Measurements from ENCODE around the gene KRTAP1-1.
"Not testable (repeated sequence)": the region's sequence is repeated elsewhere in the genome, so short reads cannot be mapped to it uniquely, and the experiment has no call there.

KRTAP1-1 gene

DNA sequence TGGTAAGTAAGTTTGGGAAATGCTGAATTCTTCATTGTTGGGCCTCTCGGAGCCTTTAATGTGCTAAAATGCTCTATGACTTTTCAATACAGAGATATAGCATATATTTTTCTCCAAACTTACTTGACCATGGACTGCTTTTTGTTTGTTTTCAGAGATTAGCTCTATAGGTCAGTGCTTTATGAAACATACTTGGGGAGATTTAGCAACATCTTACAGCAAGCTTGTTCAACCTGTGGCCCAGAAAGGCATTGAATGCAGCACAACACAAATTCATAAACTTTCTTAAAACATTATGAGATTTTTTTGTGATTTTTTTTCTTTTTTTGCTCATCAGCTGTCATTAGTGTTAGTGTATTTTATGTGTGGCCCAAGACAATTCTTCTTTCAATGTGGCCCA is 31.3 kb downstream of the KRTAP1-1 start:
- DNase-seq = no peak

DNA sequence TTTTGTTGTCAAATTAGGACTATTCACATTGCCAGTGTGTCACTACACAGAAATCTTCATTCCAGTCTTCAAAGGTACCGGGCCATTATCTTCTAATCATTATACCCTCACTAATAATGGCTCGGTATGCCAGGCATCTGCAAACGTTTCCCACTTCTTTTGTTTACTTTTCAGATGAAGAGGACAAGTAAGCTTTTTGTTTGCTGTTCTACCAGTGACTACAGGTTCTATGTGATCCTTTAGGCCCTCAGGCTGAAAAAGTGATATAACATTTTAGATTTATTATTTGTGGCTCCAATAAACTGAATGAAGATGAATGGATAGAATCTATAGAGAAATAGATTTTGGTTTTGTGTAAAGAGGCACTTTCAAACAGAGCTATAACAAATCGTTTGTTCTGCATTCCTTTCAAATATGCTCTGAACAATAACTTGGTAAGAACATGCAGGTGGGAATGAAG is 31.9 kb downstream of the KRTAP1-1 start:
- DNase-seq = no peak

DNA sequence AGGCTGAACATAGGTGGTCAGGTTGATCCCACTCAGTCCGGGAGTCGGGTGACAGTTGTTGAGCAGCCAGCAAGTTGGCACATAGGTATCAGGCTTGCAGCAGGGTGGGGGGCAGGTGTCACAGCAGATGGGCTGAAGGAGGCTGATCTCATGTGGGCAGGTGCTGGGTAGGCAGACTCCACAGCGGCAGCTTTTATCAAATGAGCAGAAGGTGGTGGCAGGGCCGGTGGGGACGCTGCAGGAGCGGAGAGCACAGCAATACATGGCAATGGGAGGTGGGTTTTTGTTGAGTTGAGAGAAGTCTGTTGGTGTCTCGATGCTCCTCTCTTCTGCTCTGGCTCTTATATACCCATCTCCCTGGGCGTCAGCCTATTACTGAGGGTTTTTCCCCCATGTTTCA is 32.4 kb downstream of the KRTAP1-1 start, which contains the start of gene KRTAP3-1:
Gene KRTAP3-1 (minus strand): TSS at position 318 of the 400 bp plus-strand sequence. CDS start 54 bp downstream, at position 264.
- DNase-seq = no peak

DNA sequence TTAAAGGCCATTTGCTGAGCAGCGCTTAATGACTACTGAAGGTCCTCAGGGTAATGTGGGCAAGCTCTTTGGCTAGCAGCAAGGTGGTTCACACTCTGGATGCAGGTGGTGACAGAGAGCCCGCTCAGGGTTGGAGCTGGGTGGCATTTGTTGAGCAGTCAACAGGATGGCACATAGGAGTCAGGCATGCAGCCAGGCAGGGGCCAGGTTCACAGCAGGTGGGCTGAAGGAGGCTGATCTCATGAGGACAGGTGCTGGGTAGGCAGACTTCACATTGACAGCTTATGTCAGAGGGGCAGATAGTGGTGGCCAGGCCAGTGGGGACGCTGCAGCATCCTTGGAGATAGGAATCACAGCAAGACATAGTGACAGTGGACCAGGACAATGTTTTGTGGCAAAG is 36.9 kb downstream of the KRTAP1-1 start:
- DNase-seq = no peak

DNA sequence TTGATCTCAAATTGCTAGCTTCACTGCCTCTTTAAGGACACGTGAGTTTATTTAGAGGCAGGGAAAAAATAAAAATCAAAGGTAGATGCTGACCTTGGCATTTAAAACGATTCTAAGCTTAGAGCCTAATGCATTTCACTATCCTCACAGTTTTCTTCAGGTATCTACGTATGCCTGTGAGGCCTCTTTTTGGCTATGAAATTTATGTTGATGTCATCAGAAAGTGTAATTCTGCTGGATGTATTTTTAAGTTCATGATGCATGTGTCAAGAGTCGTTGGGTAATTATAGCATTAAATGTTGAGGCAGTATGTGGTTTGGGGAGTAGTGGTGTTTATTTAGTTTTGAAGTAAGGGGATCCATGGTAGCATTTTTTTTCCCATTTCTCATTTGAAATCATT is 37.3 kb downstream of the KRTAP1-1 start:
- DNase-seq = no peak

DNA sequence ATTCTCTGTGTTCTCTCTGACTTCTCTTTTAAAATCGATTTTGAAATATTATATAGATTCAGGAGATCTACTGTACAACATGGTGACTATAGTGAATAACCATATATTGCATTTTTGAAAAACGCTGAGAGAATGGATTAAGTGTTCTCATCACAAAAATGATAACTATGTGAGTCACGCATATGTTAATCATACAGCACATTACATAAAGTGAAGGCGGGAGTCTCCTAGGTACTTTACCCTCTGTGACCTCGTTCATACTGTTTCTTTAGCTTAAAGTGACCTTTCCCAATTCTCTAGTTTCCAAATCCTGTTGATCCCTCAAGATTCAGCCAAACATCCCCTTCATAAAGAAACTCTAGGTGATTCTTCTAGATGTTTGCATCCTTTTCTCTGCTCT is 38.4 kb downstream of the KRTAP1-1 start:
- DNase-seq = no peak

DNA sequence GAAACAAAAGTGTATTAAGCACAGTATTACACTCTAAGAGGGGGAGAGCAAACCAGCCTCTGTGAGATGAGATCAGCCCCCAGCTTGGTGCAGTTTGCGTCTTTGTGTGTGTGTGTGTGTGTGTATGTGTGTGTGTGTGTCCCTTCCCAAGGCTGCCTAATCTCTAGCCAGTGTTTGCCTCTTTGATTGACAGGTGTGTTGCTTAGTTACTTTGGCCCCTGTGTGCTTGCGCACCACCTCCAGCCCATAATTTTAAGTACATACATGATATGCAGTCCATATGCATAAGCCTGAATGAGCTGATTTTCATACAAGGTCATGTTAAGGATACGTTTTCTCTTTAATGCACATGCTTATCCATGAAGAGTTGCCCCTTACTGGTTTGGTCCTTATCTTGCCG is 39.5 kb downstream of the KRTAP1-1 start:
- DNase-seq = no peak

DNA sequence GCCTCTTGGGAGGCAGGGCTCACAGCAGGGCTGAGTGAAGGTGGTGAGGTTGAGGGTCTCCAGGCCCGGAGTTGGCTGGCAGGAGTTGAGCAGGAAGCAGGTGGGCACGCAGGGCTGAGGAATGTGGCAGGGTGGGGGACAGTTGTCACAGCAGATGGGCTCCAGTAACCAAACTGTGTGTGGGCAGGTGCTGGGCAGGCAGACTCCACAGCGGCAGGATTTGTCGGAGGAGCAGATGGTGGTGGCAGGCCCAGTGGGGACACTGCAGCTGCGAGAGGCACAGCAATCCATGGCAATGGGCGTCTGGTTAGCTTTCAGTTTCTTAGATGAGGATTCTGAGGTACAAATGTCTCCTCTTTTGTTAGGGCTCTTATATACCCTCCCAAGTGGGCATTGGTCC is 41.7 kb downstream of the KRTAP1-1 start, which contains the start of gene KRTAP3-2:
Gene KRTAP3-2 (minus strand): TSS at position 344 of the 400 bp plus-strand sequence. CDS start 53 bp downstream, at position 291.
- not testable (repeated sequence) for DNase-seq

DNA sequence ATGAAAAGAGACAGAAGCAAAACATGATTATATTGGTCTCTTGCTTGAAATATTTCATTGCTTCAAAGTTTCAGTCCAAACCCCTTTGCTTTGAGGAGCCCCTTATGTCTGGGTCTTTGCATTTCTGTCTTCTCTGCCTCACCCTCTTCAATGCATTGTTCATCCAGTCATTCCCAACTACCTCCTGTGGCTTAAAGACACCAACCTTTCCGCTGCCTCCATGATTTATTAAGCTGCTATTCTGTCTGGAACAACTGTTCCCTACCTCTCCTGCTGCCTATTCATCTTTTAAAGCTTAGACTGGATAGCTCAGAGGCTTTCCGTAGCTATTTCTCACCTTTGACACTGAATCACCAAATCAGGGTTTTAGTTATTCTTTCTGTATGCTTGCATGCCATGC is 43.9 kb downstream of the KRTAP1-1 start:
- no peak for DNase-seq

DNA sequence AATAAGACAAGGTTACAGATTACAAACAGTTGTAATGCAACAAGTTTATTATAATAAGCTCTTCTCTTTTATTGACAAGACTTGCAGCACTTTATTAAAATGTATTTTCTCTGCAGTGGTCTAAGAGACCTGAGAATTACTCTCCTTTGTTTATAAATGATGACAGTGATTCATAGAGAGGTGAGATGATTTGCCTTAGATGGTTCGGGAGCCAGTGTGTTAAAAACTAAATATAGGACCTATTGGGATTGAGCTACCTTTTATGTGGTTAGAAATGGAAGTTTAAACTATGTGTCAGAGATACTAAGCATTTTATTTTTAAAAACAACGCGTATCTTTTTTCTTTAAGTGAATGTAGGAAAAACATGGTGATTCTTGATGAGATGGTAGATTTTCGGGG is 44.4 kb downstream of the KRTAP1-1 start:
- no peak for DNase-seq

DNA sequence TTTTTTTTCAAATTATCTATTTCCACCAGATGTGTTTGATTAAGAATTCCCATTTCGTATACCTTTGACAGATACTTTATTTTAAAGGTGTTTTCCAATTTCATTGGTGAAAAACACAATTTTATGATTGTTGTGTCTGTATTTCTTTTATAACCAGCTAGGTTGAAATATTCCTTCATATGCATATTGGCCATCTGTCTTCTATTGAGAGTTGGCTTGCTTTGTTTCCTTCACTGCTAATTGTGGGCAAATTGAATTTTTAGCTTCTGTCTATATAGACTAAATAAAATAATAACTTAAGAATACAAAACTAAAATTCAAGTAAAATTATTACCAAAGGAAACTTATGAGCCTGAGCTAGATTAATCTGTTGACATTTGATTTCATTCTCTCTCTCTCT is 46.1 kb downstream of the KRTAP1-1 start:
- no peak for DNase-seq

DNA sequence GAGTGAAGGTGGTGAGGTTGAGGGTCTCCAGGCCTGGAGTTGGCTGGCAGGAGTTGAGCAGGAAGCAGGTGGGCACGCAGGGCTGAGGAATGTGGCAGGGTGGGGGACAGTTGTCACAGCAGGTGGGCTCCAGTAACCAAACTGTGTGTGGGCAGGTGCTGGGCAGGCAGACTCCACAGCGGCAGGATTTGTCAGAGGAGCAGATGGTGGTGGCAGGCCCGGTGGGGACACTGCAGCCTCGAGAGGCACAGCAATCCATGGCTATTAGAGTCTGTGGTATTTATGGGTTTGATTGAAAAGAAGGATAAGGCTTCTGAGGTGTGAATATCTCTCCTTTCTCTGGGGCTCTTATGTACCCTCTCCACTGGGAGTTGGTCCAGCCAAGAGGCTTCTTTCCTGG is 47.4 kb downstream of the KRTAP1-1 start, which contains the start of gene KRTAP3-3:
Gene KRTAP3-3 (minus strand): TSS at position 326 of the 400 bp plus-strand sequence. CDS start 67 bp downstream, at position 259.
- DNase-seq = no peak

DNA sequence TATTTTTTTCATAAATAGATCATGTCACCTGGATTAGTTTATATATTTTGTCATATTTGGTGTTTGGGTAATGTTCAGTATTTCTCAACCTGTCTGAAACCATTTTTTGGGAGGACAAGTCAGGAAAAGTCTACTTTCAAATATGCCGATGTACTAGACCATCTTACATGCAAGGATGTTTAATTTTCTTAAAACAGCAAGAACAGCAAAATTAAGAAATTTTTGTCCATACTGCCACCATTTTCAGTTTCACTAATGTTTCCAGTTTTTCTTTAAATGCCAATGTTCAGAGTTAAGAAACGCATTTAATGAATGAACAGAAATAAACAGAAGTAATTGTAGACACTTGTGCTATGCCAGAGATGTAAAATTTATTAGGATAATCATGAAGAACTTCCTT is 48.2 kb downstream of the KRTAP1-1 start:
- DNase-seq = no peak

DNA sequence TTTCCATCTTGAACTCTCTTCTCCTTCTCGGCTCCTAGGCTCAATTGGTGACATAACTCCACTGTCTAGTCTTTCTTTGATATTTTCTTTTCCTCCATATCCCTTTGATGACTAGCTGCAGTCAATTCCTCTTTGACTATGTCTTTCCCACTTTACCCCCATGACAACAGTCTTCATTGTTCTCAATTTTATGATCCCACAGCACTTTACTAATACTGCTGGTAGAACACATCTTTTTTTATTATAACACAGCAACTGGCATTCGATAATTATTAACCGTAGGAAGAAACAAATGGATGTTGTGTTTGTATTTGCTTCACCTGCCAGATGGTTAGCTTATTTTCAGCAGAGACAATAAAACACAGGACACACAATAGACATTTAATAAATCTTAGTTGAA is 48.6 kb downstream of the KRTAP1-1 start:
- DNase-seq = no peak

All from COR-L47 (cell line).